Central memory CD4-positive, alpha-beta T cell (primary cell): Measurements from ENCODE around the gene IL1RL2.

ENCODE experiments used
- DNase-seq: peaks from one replicate; pipeline ENCODE4 v3.0.0; 2022
- total RNA-seq, 3 experiments: gene quantifications; one replicate each; lab custom pipeline; 2026; lab: John Stamatoyannopoulos, UW

IL1RL2 gene
- total RNA-seq = 0 to 3.0 (median 0.22) reads per million in 3 experiments

DNA sequence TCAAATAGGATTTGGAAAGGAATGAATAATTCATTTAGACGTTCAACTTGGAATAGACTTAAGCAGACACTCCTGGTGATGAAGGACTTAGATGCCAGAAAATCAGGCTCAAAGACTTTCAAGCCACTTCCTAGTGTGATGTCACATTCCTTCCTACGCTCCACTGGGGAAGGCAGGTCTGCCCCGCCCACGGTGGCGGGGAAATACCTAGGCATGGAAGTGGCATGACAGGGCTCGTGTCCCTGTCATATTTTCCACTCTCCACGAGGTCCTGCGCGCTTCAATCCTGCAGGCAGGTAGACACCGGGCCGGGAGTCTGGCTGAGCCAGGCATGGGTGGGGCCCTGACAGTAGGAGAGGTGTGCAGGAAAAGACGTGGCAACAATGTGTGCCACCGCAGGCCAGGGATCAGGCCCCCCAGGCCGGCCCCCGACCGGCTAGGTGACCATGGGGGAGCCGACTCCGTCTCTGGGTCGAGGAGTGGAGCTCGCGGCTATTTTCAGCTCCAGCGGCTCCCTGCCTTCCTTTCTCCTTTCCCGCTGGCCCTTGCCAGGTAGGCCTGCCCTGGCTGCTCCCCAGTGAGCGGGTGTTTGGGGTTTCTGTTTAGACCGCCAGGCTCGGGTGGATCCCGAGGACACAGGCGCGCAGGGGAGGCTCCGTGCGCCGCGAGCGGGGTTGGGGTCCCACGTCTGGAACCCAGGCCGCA, at the start of gene IL1RL2:
Gene IL1RL2, plus strand, starts transcription at position 233 of the 705 bp plus-strand sequence. CDS start 845 bp downstream, outside the sequence.
- no peak for DNase-seq

GRCh38 chr2:102137138-102137537, 49.7 kb upstream of the IL1RL2 start:
- DNase-seq = no peak

GRCh38 chr2:102138331-102138730, 48.5 kb upstream of the IL1RL2 start:
- DNase-seq = no peak

- DNase-seq = no peak
Observed at GRCh38 chr2:102139851-102140250, 47.0 kb upstream of the IL1RL2 start.

- DNase-seq = no peak
Observed at GRCh38 chr2:102140377-102140776, 46.4 kb upstream of the IL1RL2 start.

GRCh38 chr2:102141011-102141943, 45.5 kb upstream of the IL1RL2 start:
- no peak for DNase-seq

DNA sequence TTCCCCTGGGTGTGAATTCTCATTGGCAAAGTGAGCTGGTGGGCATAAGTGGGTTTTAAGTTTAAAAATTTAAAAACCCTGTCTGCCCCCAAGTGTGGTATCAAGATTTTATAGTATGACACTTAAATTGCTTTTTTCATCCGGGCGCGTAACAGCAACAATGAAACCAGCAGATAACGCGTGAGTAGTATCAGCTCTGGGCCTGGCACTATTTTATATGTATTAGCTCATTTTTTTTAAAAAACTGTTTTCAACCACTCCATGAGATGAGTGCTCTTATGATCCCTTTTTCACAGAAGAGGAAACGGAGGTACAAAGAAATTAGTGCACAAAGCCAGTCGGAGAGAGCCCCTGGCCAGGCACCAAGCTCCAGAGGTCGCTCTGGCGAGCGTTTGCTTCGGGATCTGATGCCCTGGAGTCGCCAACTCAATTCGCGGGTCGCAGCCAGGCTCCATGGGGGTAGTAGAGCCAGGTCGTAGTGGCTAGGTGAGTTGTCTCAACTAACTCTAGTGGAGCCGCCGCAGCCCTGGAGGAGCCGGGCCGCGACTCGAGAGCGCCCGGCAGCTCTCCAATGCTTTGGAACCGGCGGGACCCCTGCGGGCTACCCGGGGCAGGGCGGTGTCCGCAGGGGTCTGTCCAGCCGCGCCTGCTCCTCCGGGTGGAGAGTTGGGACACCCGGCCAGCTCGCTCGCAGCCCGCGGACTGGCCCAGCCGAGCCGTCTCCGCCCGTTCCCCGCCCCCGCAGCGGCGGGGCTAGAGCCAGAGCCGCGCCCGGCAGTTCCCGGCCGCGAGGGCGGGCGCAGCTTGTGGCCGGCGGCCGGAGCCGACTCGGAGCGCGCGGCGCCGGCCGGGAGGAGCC, 44.6 kb upstream of the IL1RL2 start, which contains the start of gene IL1R1:
Gene IL1R1, plus strand, starts transcription at position 777 of the 859 bp plus-strand sequence. CDS start 14,979 bp downstream, outside the sequence.
- DNase-seq = no peak

- no peak for DNase-seq
Observed at GRCh38 chr2:102142829-102143449, 43.9 kb upstream of the IL1RL2 start.

DNA sequence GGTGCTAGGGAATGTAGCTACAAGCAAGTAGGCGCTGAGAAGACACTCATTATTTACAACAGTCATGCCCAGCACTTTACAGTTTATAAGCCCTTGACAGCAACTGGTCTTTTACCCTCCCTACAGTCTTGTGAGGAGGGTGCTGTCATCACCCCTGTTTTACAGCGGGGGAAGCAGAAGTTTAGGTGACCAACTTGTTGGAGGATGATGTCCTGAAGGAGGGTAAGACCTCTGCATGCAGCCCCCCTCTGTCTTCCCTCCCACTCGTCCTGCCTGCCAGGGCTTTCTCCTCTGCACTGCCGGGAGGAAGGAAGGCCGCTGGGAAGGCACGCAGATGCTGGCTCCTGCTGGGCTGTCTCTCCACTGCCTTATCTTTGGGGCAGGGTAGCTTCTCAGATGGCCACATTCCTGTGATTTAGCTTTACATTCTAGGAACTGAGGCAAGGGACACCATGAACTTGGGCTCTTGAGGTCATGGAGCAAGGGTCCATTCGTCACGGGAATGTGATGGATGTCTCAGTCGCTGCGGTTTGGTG, 43.3 kb upstream of the IL1RL2 start:
- DNase-seq = no peak

DNA sequence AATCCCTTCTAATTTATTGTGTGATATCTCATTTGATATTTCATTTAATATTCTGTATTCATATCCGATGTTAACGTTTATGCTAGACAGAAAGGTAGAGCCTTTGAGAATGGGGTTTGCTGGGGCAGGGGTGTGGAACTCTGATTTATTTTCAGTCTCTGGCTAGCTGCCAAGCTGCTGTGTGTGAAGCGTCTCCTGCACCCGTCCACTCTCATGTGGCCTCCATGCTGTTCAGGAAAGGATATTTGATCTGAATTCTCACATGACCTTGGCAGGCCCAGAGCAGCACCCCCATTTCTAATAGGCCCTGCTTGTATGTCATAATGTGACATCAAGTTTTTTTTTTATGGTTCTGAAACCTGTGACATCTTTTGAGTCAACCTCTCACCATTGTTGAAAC, 42.7 kb upstream of the IL1RL2 start:
- DNase-seq = no peak

- DNase-seq = no peak
Observed at GRCh38 chr2:102145107-102145506, 41.7 kb upstream of the IL1RL2 start.

- no peak for DNase-seq
Observed at GRCh38 chr2:102145934-102146333, 40.9 kb upstream of the IL1RL2 start.

DNA sequence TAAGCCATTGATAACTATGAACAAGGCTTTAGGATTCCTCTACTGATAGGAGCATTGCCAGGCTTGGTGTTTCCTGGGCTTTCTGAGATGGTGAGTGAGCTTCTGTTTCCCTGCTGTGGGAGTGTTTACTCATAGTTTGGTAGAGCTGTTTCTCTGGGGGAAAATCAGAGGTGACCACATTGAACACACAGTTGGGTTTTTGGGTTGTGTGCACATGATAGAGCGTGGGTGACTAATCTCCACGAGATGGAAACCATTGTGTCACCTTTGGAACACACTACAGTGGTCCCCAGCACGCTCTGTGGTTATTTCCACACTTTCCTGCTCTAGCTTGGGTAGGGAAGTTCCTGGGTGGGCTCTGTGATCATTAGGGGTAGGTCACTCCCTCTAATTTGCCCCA, 38.9 kb upstream of the IL1RL2 start:
- DNase-seq = no peak

GRCh38 chr2:102149243-102149642, 37.6 kb upstream of the IL1RL2 start:
- DNase-seq = no peak

DNA sequence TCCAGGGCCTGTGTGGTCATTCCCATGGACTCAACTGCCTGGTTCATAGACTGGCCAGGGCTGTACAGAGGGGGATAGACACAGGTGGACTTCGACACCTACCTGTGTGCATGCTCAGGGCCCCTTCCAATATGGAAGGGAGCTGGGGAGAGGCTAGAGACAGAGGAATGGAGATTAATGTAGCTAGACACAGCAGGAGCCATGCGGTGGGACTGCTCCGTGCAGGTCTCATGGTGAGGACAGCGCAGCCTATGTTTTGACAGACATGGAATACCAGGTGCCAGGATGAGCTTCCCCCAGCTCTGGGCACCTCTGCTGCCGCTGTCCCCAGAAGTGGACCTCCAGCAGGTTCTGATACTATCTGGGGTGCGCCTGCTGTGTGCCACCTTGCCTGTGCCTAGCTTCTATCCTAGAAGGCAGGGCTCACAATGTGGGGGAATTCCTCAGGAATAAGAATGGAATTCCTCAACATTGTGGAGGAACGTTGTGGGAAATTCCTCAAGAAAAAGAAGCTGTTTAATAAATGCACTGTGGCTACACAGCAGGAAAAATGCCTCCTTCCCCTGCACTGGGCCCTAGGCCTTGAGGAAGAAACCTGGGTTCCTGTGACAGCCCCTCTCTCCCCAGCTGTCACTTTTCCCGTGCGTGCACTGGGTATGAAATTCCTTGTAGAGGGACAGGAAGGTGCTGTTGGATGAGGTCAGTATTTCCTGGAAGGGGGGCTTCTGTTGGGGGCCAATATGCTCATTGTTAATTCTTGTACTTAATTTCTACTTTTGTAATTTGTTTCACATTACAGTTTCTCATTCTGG, 37.0 kb upstream of the IL1RL2 start:
- DNase-seq = no peak

- DNase-seq = no peak
Observed at GRCh38 chr2:102154364-102154763, 32.5 kb upstream of the IL1RL2 start.

DNA sequence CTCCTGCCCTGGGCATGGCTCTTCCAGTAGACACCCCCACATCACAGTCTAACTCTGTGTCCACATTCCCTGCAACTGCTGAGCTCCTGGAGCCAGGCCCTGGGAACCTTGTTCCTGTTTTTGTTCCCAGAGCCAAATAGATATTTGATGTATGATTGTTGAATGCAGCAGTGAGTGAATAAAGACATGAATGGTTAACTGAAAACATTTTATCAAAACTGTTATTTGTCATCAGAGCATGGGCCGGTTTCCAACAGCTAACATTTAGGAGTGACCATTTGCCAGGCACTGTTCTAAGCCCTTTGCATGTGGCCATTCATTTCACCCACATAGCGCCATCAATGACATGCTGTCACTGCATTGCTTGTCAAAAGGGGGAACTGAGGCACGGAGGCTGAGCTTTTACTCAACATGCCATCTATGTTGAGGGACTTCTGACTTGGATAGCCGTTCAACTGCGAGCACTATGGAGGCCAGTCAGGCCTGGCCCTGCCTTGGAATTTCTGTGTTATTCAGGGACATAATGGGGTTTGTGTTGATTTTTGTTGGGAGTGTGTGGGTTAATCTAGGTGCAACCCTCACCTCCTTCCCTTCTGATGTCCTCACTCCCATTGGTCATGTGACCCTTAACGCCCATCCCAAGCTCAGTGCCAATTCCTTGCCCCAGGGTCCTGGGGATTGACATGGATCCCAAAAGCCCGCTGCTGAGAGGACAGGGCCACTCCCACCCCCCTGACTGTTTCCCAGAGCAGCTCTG, 31.7 kb upstream of the IL1RL2 start:
- DNase-seq = no peak

- DNase-seq = no peak
Observed at GRCh38 chr2:102155703-102156515, 30.9 kb upstream of the IL1RL2 start.

DNA sequence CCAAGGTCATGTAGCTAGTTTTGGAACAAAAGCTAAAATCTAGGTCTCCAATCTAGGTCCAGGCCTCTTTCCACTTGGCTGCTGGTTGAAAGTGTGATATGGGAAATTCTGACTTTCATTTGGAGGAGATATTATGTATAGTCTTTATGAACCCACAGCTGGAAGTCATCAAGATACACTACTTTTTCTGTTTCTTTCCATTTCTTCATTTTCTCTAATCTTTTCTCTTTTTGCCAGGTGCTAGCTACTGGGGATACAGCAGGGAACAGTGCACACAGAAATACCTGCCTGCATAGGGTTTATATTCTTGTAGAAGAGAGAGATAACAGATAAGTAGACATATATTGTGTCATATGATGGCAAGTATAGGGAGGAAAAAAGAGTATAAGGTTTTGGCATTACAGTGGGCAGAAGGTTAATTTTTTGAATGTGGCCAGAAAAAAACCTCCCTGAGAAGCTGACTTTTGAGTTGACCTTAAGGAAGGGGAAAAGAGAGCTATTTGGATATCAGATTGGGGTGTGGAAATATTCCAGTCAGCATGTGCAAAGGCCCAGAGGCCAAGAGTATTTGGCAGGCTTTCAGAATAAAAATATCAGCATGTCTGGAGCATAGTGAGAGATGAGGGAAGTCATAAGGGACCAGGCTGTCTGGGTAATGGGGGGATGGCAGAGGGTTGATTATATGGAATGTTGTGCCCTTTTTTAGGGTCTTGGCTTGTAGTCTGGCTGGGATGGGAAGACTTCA, 28.6 kb upstream of the IL1RL2 start:
- DNase-seq = no peak
